LNCaP clone FGC (cell line): ENCODE results near the gene CYB561D1.
A peak's percentile ranks its signal among the peaks of the same experiment; 100 is the strongest.

Experiments used
- DNase-seq: peaks from one replicate; pipeline ENCODE4 v3.0.0-alpha.2; 2011; ENCODE audit warnings: low read depth
- H3K4me3 ChIP-seq: 2 replicates; pipeline ENCODE4 v1.5.1; 2011; ENCODE audit warnings: mild to moderate bottlenecking, low read depth, low read length, control low read depth
- TF ChIP-seq, protein P1 (sequence below): IDR thresholded peaks from 2 replicates; pipeline ENCODE4 v1.5.1; 2012; ENCODE audit warnings: mild to moderate bottlenecking; ENCODE audit not compliant: control insufficient read depth, insufficient read depth; ENCODE audit errors: extremely low read depth

CYB561D1 gene

DNA sequence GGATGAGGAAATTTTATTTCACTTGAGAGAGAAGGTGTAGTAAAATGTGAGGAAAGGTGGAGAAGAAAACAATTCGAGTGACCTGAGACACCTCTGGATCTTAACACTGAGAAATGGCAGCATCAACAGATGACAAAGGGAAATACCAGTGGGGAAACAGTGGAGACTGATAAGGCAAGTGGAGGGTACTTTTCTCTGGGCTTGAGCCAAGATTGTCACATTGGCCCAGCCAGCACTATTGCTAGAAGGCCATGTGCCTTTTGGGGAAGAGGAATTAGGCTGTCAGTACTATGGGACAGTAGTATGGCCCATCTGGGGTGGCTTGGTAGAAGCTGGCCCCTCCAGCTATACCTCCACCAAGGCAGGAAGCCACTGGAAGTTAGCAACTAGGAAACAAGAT, 19.2 kb upstream of the CYB561D1 start:
- DNase-seq, result no peak
- H3K4me3 ChIP-seq, result no peak overlapping the region
- TF ChIP-seq, protein P1, sequence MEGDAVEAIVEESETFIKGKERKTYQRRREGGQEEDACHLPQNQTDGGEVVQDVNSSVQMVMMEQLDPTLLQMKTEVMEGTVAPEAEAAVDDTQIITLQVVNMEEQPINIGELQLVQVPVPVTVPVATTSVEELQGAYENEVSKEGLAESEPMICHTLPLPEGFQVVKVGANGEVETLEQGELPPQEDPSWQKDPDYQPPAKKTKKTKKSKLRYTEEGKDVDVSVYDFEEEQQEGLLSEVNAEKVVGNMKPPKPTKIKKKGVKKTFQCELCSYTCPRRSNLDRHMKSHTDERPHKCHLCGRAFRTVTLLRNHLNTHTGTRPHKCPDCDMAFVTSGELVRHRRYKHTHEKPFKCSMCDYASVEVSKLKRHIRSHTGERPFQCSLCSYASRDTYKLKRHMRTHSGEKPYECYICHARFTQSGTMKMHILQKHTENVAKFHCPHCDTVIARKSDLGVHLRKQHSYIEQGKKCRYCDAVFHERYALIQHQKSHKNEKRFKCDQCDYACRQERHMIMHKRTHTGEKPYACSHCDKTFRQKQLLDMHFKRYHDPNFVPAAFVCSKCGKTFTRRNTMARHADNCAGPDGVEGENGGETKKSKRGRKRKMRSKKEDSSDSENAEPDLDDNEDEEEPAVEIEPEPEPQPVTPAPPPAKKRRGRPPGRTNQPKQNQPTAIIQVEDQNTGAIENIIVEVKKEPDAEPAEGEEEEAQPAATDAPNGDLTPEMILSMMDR, result no peak

DNA sequence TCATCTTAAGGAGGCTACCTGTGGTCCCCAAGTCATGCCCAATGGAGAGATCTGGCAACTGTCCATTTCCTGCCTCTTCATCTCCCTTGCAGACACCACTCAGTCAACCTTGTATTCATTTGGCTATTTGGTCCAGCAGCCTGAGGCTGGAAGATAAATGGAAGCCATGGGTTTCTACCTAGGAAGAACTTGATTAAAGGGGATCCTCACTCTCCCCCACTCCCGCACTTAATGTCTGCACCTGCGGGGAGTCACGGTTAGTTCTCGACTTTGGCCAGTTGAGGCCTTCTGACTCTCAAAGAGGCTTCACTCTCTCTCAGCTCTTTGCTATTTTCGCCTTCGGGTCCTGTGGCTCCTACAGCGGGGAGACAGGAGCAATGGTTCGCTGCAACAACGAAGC, 18.6 kb upstream of the CYB561D1 start:
- no peak for DNase-seq
- TF ChIP-seq, protein P1, result no peak

DNA sequence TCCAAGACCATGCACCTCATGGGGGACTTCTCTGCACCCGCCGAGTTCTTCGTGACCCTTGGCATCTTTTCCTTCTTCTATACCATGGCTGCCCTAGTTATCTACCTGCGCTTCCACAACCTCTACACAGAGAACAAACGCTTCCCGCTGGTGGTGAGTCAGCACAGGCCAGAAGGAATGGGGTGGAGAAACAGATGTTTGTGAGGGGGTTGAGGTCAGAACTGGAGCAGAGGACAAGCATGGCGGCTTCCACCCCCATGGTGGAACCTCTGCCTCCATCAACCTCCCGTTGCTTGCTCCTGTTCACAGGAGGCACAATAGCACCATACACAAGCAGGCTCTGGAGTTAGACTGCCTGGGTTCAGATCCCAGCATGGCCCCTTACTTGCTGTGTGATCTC, 17.1 kb upstream of the CYB561D1 start:
- H3K4me3 ChIP-seq, result no peak overlapping the region
- TF ChIP-seq, protein P1, result no peak
- no peak for DNase-seq

More for the DNA sequence above, 18.6 kb upstream of the CYB561D1 start:
- H3K4me3 ChIP-seq, result no peak overlapping the region

DNA sequence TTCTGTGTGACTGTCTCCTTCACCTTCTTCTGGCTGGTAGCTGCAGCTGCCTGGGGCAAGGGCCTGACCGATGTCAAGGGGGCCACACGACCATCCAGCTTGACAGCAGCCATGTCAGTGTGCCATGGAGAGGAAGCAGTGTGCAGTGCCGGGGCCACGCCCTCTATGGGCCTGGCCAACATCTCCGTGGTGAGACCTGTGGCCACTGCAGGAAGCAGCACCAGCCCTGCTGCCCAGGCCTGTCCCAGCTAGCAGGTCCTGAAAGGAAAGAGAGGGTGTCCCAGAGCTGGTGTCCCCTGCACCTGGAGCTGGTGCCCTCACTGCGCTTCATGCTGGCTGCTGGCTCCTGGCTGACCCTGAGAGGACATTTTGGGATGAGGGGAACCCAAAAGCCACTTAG, 16.1 kb upstream of the CYB561D1 start:
- no peak overlapping the region for H3K4me3 ChIP-seq
- DNase-seq, result no peak
- TF ChIP-seq, protein P1, result no peak

DNA sequence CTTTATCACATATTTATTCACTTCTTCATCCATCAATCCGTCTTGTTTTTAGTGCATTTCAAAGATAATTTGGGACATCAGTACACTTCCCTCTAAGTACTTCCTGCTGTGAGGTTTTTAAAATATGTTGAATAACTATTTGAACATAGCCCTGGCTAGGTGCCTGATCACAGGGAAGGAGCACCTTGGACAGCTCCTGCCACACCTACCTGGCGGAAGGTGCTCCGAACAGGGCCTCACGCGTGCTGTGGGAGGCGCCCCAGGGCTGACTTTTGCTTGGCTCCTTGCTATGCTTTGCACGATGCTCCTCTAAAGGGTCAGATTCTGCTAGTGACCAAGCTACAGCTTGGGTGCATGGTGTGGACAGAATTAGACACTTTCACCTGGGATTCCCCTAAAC, 15.1 kb upstream of the CYB561D1 start:
- peak; percentile 50 for DNase-seq
- no peak overlapping the region for H3K4me3 ChIP-seq
- TF ChIP-seq, protein P1, result peak; percentile 31; the same call in 1 of the 2 replicates

DNA sequence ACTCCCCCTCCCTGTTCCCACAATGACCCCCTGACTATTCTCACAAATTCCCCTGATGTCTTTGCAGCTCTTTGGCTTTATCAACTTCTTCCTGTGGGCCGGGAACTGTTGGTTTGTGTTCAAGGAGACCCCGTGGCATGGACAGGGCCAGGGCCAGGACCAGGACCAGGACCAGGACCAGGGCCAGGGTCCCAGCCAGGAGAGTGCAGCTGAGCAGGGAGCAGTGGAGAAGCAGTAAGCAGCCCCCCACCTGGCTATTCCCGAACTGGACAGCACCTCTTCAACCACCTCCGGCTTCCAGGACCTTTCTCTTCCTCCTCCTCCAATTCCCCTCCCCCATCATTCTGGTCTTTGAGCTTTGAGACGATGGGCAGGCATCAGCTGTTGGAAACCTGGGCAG, 14.6 kb upstream of the CYB561D1 start:
- no peak overlapping the region for H3K4me3 ChIP-seq
- DNase-seq, result no peak
- TF ChIP-seq, protein P1, result no peak

DNA sequence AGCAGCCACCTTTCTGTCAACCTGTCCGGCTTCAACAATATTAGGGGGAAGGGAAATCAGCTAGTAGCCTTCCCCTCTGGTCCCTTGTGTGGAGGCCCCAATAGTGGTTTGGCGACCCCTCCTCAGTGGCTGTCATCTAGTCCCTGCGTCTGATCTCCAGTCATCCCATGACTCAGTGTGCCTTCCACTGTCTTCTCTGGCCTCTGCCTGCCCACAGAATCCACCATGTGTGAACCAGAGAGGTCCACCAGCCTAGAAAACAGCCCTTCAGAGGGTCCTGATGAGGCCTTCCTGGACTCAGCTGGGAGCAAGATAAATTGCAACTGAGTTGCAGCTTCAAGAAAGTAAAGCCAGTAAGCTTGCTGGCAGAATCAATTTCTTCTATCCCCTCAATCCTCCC, 14.0 kb upstream of the CYB561D1 start:
- H3K4me3 ChIP-seq, result no peak overlapping the region
- TF ChIP-seq, protein P1, result no peak
- no peak for DNase-seq
